Neural cell (in vitro differentiated cells): Measurements from ENCODE around the gene ARHGEF37. TPM values are rescaled to one million over a fixed set of nuclear protein-coding genes. Genes with fewer than 3 reads are reported as not detected.

Experiments
- H2AFZ ChIP-seq: fragments of 200-600, 300-800 bp; sonication (generic), shearing (Covaris generic); 2 replicates; pipeline ENCODE4 v1.6.0; 2014; ENCODE audit warnings: low read depth, mild to moderate bottlenecking, antibody characterized with exemption, low read length, moderate library complexity
- H3F3A ChIP-seq: fragments of 200-600 bp; shearing (Covaris generic); 2 replicates; pipeline ENCODE4 v1.6.1; 2016; ENCODE audit warnings: mild to moderate bottlenecking, moderate library complexity, mixed read lengths, antibody characterized with exemption, low read length; ENCODE audit not compliant: insufficient read depth, poor library complexity, severe bottlenecking
- H3K27ac ChIP-seq: fragments of 200-600, 300-800 bp; sonication (generic), shearing (Covaris generic); 2 replicates; pipeline ENCODE4 v1.5.1; 2014; ENCODE audit warnings: mild to moderate bottlenecking, low read length, moderate library complexity
- H3K27me3 ChIP-seq: fragments of 300-800, 200-600 bp; sonication (generic), shearing (Covaris generic); 2 replicates; pipeline ENCODE4 v1.6.0; 2014; ENCODE audit warnings: mild to moderate bottlenecking, low read depth, low read length, moderate library complexity; ENCODE audit not compliant: insufficient read depth
- H3K36me3 ChIP-seq: fragments of 300-800, 200-600 bp; sonication (generic), shearing (Covaris generic); 2 replicates; pipeline ENCODE4 v1.5.1; 2014; ENCODE audit warnings: mild to moderate bottlenecking, antibody characterized with exemption, low read length, moderate library complexity; ENCODE audit not compliant: insufficient read depth
- H3K4me2 ChIP-seq: fragments of 300-800, 200-600 bp; sonication (generic), shearing (Covaris generic); 2 replicates; pipeline ENCODE4 v1.6.0; 2014; ENCODE audit warnings: mild to moderate bottlenecking, low read length
- H3K4me3 ChIP-seq: fragments of 300-800, 200-600 bp; sonication (generic), shearing (Covaris generic); 2 replicates; pipeline ENCODE4 v1.5.1; 2014; ENCODE audit warnings: mild to moderate bottlenecking, low read length, moderate library complexity
- H3K79me2 ChIP-seq: fragments of 200-600 bp; shearing (Covaris generic); replicated peaks from 2 replicates; pipeline ENCODE4 v1.6.0; 2014; ENCODE audit warnings: mild to moderate bottlenecking, low read length, moderate library complexity; ENCODE audit not compliant: insufficient read depth
- H3K9ac ChIP-seq: fragments of 300-800, 200-600 bp; sonication (generic), shearing (Covaris generic); 2 replicates; pipeline ENCODE4 v1.6.1; 2016; ENCODE audit warnings: mild to moderate bottlenecking, low read length, mixed read lengths
- H3K9me2 ChIP-seq: fragments of 200-600 bp; shearing (Covaris generic); 2 replicates; pipeline ENCODE4 v1.6.1; 2016; ENCODE audit warnings: mild to moderate bottlenecking, low read length, mixed read lengths; ENCODE audit not compliant: insufficient read depth
- H3K9me3 ChIP-seq: fragments of 200-600, 300-800 bp; sonication (generic), shearing (Covaris generic); 2 replicates; pipeline ENCODE4 v1.6.1; 2016; ENCODE audit warnings: mild to moderate bottlenecking, mixed run types, low read length, moderate library complexity, mixed read lengths
- H4K20me1 ChIP-seq: fragments of 200-600 bp; shearing (Covaris generic); 2 replicates; pipeline ENCODE4 v1.6.1; 2016; ENCODE audit warnings: mild to moderate bottlenecking, mixed run types; ENCODE audit not compliant: insufficient read depth
- CTCF ChIP-seq: fragments of 450-650 bp; IDR thresholded peaks from 2 replicates; pipeline ENCODE4 v1.5.1; 2014; ENCODE audit warnings: antibody characterized with exemption, mild to moderate bottlenecking, moderate library complexity; ENCODE audit not compliant: poor library complexity, severe bottlenecking
- EP300 ChIP-seq: fragments of 450-650 bp; conservative IDR thresholded peaks from 2 replicates; pipeline ENCODE4 v1.6.1; 2014; ENCODE audit warnings: antibody characterized with exemption, mild to moderate bottlenecking, moderate library complexity; ENCODE audit not compliant: poor library complexity, severe bottlenecking
- EZH2 ChIP-seq: fragments of 200-600, 300-800 bp; shearing (Covaris generic), sonication (generic); IDR thresholded peaks from 2 replicates; pipeline ENCODE4 v1.6.1; 2014; ENCODE audit warnings: antibody characterized with exemption, low read length, borderline replicate concordance, mild to moderate bottlenecking; ENCODE audit not compliant: insufficient read depth, poor library complexity, severe bottlenecking
- MXI1 ChIP-seq: fragments of 450-650 bp; conservative IDR thresholded peaks from 2 replicates; pipeline ENCODE4 v1.6.1; 2014; ENCODE audit warnings: antibody characterized with exemption, mild to moderate bottlenecking; ENCODE audit not compliant: poor library complexity, severe bottlenecking
- POLR2AphosphoS5 ChIP-seq: IDR thresholded peaks from 2 replicates; pipeline ENCODE4 v1.6.1; 2012
- RAD21 ChIP-seq: fragments of 450-650 bp; conservative IDR thresholded peaks from 2 replicates; pipeline ENCODE4 v1.6.1; 2014; ENCODE audit warnings: antibody characterized with exemption, mild to moderate bottlenecking, moderate library complexity
- REST ChIP-seq: IDR thresholded peaks from 2 replicates; pipeline ENCODE4 v1.6.1; 2012; ENCODE audit warnings: borderline replicate concordance
- SMC3 ChIP-seq: fragments of 450-650 bp; conservative IDR thresholded peaks from 2 replicates; pipeline ENCODE4 v1.6.1; 2014; ENCODE audit warnings: antibody characterized with exemption, mild to moderate bottlenecking, moderate library complexity; ENCODE audit not compliant: poor library complexity
- TAF1 ChIP-seq: IDR thresholded peaks from 2 replicates; pipeline ENCODE4 v1.6.1; 2012; ENCODE audit warnings: low read depth
- polyA plus RNA-seq: library from polyadenylated mRNA; depleted of rRNA; stranded (reverse); fragments of >200 nt; gene quantifications from 2 replicates; pipeline ENCODE4 v1.2.3, GENCODE V29; 2014

Gene ARHGEF37
- polyA plus RNA-seq, 1 donor from 2014 or later = 0.53 TPM

GRCh38 chr5:149543361-149544027 is 37.8 kb upstream of the ARHGEF37 start:
- Histone ChIP-seq H3K9me3 (no peaks in the 10 kb centered on the region), H3K27me3 (no peaks in the 10 kb centered on the region), H3K4me3 (no peak overlapping the region), H3K27ac (no peak overlapping the region), H3K4me2 (no peak overlapping the region), H3K9ac (no peak overlapping the region), H2AFZ (no peak overlapping the region), H3K36me3 (peaks cover 5% of the 10 kb centered on the region), H3K9me2 (no peaks in the 10 kb centered on the region), H3K79me2 (peaks cover 92% of the 10 kb centered on the region), H4K20me1 (peaks cover 7% of the 10 kb centered on the region), H3F3A (no peaks in the 10 kb centered on the region)
- TF ChIP-seq CTCF (no peak), POLR2AphosphoS5 (no peak), SMC3 (no peak), RAD21 (no peak), EZH2 (no peak), MXI1 (no peak), TAF1 (no peak), REST (no peak), EP300 (no peak)

DNA sequence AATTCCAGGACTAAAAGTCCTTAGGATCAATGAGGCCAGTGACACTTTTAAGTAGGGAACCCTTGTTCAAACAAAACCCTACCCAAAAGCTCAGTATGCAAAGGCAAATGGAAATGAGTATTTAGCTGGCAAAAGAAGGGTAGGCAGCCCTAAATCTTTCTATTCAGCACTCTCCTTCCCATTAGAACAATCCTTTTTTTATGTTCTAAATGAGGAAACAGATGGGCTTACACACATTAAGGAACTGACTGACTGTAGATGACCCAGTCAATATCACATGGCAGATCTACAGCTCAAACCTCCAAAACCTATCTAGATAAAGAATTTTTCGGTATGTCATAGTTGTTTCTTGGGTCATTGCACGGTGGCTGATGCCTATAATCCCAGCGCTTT is 37.3 kb upstream of the ARHGEF37 start:
- Histone ChIP-seq H4K20me1 (peaks cover 7% of the 10 kb centered on the region), H2AFZ (no peak overlapping the region), H3K4me2 (no peak overlapping the region), H3K27ac (no peak overlapping the region), H3F3A (no peaks in the 10 kb centered on the region), H3K79me2 (peaks cover 94% of the 10 kb centered on the region), H3K4me3 (no peak overlapping the region), H3K27me3 (no peaks in the 10 kb centered on the region), H3K9me2 (no peaks in the 10 kb centered on the region), H3K9me3 (no peaks in the 10 kb centered on the region), H3K36me3 (peaks cover 7% of the 10 kb centered on the region), H3K9ac (no peak overlapping the region)
- TF ChIP-seq RAD21 = no peak
- no peak for TF ChIP-seq CTCF
- no peak for TF ChIP-seq REST
- no peak for TF ChIP-seq TAF1
- TF ChIP-seq SMC3 = no peak
- no peak for TF ChIP-seq EZH2
- no peak for TF ChIP-seq EP300
- TF ChIP-seq MXI1 = no peak
- TF ChIP-seq POLR2AphosphoS5 = no peak
